K562 (cell line): ENCODE results near the gene MN1. TPM values are rescaled to one million over a fixed set of nuclear protein-coding genes. Genes with fewer than 3 reads are reported as not detected.
A peak's percentile ranks its signal among the peaks of the same experiment; 100 is the strongest.

Source experiments
- BRD9 ChIP-seq: fragments of 450-650 bp; IDR thresholded peaks from 2 replicates; pipeline ENCODE4 v1.6.1; 2018; ENCODE audit warnings: low read depth; ENCODE audit not compliant: partially characterized antibody
- CEBPG ChIP-seq, 3 experiments: fragments of 200-800 bp in 1 of 3; sonication (Bioruptor generic) in 1 of 3; sonication (generic) in 1 of 3; formaldehyde crosslinking in 1 of 3; IDR thresholded peaks in 2 of 3; conservative IDR thresholded peaks in 1 of 3; 2 replicates each; pipeline versions ENCODE4 v1.6.1 to v1.8.0; 2016 to 2022; ENCODE audit warnings: missing compliant biosample characterization in 2 of 3, missing genetic modification characterization in 2 of 3, mild to moderate bottlenecking in 1 of 3, missing genetic modification reagents in 1 of 3
- CXXC5 ChIP-seq: fragments of 250-450 bp; sonication (Bioruptor Pico); IDR thresholded peaks from 2 replicates; pipeline ENCODE4 v1.8.0; 2022; ENCODE audit warnings: inconsistent platforms, mild to moderate bottlenecking, moderate library complexity
- FOXK2 ChIP-seq, 2 experiments: fragments of 450-650 bp; IDR thresholded peaks in 1 of 2; conservative IDR thresholded peaks in 1 of 2; 2 replicates each; pipeline ENCODE4 v1.6.1; 2016; ENCODE audit warnings: low read depth in 2 of 2, mild to moderate bottlenecking in 1 of 2
- HMGXB4 ChIP-seq: sonication (generic); formaldehyde crosslinking; IDR thresholded peaks from 2 replicates; pipeline ENCODE4 v1.8.1; 2023; ENCODE audit warnings: mild to moderate bottlenecking, missing genetic modification reagents
- JUN ChIP-seq, 2 experiments: sonication (generic) in 1 of 2; formaldehyde crosslinking in 1 of 2; IDR thresholded peaks; 2 replicates each; pipeline versions ENCODE4 v1.6.1 to v1.8.0; 2012 to 2022; ENCODE audit warnings: borderline replicate concordance in 2 of 2, mild to moderate bottlenecking in 2 of 2, improper control_type of control experiment in 1 of 2, low read depth in 1 of 2, low read length in 1 of 2, missing genetic modification reagents in 1 of 2
- MBD2 ChIP-seq: sonication (generic); IDR thresholded peaks from 2 replicates; pipeline ENCODE4 v1.6.1; 2016; ENCODE audit warnings: low read depth, borderline replicate concordance
- NR0B1 ChIP-seq: fragments of 450-650 bp; IDR thresholded peaks from one replicate; pipeline ENCODE4 v1.6.1; 2018; ENCODE audit warnings: mild to moderate bottlenecking, moderate library complexity; ENCODE audit not compliant: partially characterized antibody
- PHF21A ChIP-seq: fragments of 450-650 bp; IDR thresholded peaks from 2 replicates; pipeline ENCODE4 v1.6.1; 2017; ENCODE audit warnings: low read depth, borderline replicate concordance
- POLR2A ChIP-seq: fragments of 450-650 bp; conservative IDR thresholded peaks from 2 replicates; pipeline ENCODE4 v1.6.1; 2016
- RBFOX2 ChIP-seq: fragments of 200-400 bp; formaldehyde crosslinking; IDR thresholded peaks from 2 replicates; pipeline ENCODE4 v1.6.1; 2017; ENCODE audit warnings: low read depth, mild to moderate bottlenecking, low read length, moderate library complexity
- RHOXF2B ChIP-seq: fragments of 250-450 bp; sonication (Bioruptor Pico); conservative IDR thresholded peaks from 2 replicates; pipeline ENCODE4 v1.5.1; 2021
- SAFB ChIP-seq: fragments of 200-400 bp; formaldehyde crosslinking; IDR thresholded peaks from 2 replicates; pipeline ENCODE4 v1.6.1; 2017; ENCODE audit warnings: low read depth, low read length, borderline replicate concordance
- TEAD2 ChIP-seq: fragments of 450-650 bp; IDR thresholded peaks from 2 replicates; pipeline ENCODE4 v1.6.1; 2016; ENCODE audit warnings: missing genetic modification characterization, control low read depth, missing compliant biosample characterization
- THRA ChIP-seq: fragments of 450-650 bp; IDR thresholded peaks from 2 replicates; pipeline ENCODE4 v1.6.1; 2017; ENCODE audit warnings: mild to moderate bottlenecking, moderate library complexity
- ZNF609 ChIP-seq: sonication (generic); formaldehyde crosslinking; IDR thresholded peaks from 2 replicates; pipeline ENCODE4 v1.8.1; 2023; ENCODE audit warnings: missing genetic modification reagents, mild to moderate bottlenecking, borderline replicate concordance
- polyA plus RNA-seq, 8 experiments: library from polyadenylated mRNA; depleted of rRNA in 4 of 8; stranded (reverse) in 5 of 8; unstranded in 3 of 8; fragments of >200 nt; fragmentation: Nextera tagmentation in 2 of 8; fragmentation: Illumina TruSeq in 1 of 8; extraction: Ambion mirVana in 2 of 8; extraction: Trizol in 1 of 8; gene quantifications; 2 replicates each; pipeline versions ENCODE4 v1.2.1 to v1.2.3, GENCODE V29; 2011 to 2014; ENCODE audit warnings: inconsistent platforms in 1 of 8, missing spikeins in 1 of 8
- total RNA-seq, 7 experiments: library from RNA; depleted of rRNA in 6 of 7; stranded (reverse); fragments of >200 nt in 6 of 7; fragmentation: Illumina TruSeq in 2 of 7; extraction: Trizol in 2 of 7; gene quantifications; 2 replicates each; pipeline versions ENCODE4 v1.2.1 to v1.2.3, GENCODE V29; 2011 to 2021; ENCODE audit warnings: low replicate concordance in 1 of 7

Gene MN1
- total and polyA plus RNA-seq, 9 of the 15 experiments (the other 6 are each of a cell fraction or from before 2014, with no cell fraction given): under 0.01 to 0.05 (median 0.03) TPM; not detected in 5

- TF ChIP-seq HMGXB4: no peak
- TF ChIP-seq RHOXF2B: no peak
- TF ChIP-seq THRA: no peak
- TF ChIP-seq ZNF609 (CRISPR knock-in tag): no peak
- peak; percentile 68 for TF ChIP-seq RBFOX2
- TF ChIP-seq BRD9: no peak
- TF ChIP-seq SAFB: no peak
- no peak for TF ChIP-seq CEBPG (CRISPR knock-in tag; IDR thresholded peaks at IDR 0.05)
- TF ChIP-seq CEBPG (tag; conservative IDR thresholded peaks at IDR 0.05 in 1 of 2, IDR thresholded peaks at IDR 0.05 in 1 of 2): no peak
- peak; percentile 51; the same call in 1 of the 2 replicates for TF ChIP-seq JUN (IDR thresholded peaks at IDR 0.05; ENCODE audit: borderline replicate concordance, low read depth, low read length)
- no peak for TF ChIP-seq JUN (CRISPR knock-in tag; IDR thresholded peaks at IDR 0.05; ENCODE audit: borderline replicate concordance)
- no peak for TF ChIP-seq NR0B1
- TF ChIP-seq CXXC5 (CRISPR knock-in tag): peak; percentile 38; the same call in 1 of the 2 replicates
- peak; percentile 83 to 87 for TF ChIP-seq FOXK2 (conservative IDR thresholded peaks at IDR 0.05 in 1 of 2, IDR thresholded peaks at IDR 0.05 in 1 of 2; ENCODE audit: low read depth in 2 of 2)
- 0 out of 2 replicates have a peak, but pooled peaks have one; percentile 38 for TF ChIP-seq PHF21A
- no peak for TF ChIP-seq TEAD2
- peak; percentile 59; the same call in 1 of the 2 replicates for TF ChIP-seq POLR2A
- TF ChIP-seq MBD2: peak; percentile 19; the same call in 1 of the 2 replicates
Observed at GRCh38 chr22:27726686-27727449, 74.7 kb downstream of the MN1 start (continued).
